HG03280 (cell line): ENCODE results near the gene SERHL2.
A peak's percentile ranks its signal among the peaks of the same experiment; 100 is the strongest.
"Not testable (repeated sequence)": the region's sequence is repeated elsewhere in the genome, so short reads cannot be mapped to it uniquely, and the experiment has no call there.

ENCODE experiments used
- ATAC-seq: cut with Tn5 transposase; IDR thresholded peaks from one replicate; pipeline ENCODE4 v1.9.1; 2021; ENCODE audit warnings: mild to moderate bottlenecking, moderate library complexity; ENCODE audit not compliant: unreplicated experiment

SERHL2 gene

DNA sequence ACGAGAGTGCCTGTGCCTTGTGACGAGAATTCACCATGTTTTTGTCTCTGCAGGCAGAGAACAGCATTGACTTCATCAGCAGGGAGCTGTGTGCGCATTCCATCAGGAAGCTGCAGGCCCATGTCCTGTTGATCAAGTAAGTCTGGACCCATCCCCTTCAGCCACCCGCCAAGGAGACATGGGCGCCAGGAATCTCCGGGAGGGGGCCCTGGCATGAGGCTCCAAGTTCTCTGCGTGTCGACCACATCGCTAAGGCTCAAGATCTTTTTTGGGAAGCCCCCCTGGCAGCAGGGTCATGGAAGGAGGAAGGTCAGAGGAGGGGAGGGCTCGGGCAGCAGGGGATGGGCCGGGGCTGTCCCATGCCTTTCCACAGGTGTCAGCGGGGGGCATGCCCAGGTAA is 17.3 kb downstream of the SERHL2 start:
- not testable (repeated sequence) for ATAC-seq

DNA sequence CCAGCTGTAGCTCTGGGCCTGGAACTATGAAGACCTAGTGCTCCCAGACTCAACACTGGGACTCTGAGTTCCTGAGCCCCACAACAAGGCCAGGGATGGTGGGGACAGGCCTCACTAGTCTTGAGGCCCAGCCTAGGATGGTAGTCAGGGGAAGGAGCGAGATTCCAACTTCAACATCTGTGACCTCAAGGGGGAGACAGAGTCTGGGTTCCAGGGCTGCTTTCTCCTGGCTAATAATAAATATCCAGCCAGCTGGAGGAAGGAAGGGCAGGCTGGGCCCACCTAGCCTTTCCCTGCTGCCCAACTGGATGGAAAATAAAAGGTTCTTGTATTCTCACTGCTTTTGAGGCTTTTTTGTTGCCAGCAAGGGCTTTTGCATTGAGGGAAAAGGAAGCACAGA is 20.3 kb downstream of the SERHL2 start:
- ATAC-seq, result not testable (repeated sequence)

DNA sequence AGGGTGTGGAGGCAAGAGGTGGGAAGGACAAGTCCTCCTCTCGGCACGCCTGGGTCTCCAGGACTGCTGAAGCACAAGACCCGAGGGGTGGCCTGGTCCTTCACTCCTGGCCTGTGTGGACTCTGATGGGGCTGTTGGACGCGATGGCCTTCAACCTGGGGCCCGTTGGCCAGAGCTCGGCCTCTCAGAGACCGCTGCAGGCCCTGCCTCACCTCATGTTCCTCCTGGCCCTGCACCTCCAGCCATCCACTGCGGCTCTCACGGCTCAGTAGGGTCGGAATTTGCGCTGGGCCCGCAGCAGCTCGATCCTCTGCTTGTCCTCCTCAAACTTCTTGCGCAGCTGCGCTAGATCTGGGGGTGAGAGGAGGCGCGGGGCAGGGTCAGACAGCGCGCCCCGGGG is 20.7 kb downstream of the SERHL2 start:
- not testable (repeated sequence) for ATAC-seq

DNA sequence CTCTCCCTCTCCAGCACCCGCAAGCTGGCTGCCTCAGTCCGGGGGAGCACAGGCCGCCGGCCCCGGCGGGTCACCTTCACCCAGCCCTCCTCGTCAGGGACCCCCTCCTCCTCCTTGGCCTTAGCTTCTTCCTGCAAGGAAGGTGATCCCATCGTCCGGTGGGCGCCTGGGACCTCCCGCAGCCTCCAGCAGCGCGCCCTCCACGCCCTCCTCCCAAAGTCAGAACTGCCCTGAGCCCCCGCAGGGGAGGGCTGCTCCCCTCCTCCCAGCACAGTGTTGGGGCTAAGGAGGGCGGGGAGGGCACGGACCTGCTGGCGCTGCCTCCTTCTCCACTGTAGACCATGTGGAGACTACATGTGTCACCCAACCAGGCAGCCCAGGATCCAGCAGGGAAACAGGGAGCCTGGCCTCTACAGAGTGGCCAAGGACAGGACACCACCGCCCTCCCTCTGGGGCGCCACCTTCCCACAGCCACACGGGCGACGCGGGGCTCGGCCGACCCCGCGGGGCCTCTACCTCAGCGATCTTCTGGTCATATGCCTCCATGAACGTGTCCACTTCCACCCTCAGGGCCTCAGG is 22.3 kb downstream of the SERHL2 start:
- not testable (repeated sequence) for ATAC-seq

DNA sequence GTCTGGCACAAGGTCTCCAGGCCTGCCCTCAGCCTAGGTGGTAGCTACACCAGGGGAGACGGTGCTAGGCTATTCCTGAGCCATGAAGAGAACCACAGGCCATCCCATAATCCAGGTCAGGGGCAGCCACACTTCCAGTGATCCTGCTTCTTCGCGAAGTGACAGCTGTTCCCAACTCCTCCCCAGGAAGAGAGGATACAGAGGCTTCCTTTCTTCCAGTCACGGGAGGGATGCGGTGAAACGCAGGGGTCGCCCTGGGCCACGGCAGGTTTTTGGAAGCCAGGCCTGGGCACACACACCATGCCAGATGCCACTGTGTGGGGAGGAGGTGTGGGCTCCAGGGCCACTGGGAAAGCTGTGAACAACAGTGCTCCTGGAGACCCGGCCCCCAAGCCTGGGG is 23.4 kb downstream of the SERHL2 start:
- not testable (repeated sequence) for ATAC-seq

DNA sequence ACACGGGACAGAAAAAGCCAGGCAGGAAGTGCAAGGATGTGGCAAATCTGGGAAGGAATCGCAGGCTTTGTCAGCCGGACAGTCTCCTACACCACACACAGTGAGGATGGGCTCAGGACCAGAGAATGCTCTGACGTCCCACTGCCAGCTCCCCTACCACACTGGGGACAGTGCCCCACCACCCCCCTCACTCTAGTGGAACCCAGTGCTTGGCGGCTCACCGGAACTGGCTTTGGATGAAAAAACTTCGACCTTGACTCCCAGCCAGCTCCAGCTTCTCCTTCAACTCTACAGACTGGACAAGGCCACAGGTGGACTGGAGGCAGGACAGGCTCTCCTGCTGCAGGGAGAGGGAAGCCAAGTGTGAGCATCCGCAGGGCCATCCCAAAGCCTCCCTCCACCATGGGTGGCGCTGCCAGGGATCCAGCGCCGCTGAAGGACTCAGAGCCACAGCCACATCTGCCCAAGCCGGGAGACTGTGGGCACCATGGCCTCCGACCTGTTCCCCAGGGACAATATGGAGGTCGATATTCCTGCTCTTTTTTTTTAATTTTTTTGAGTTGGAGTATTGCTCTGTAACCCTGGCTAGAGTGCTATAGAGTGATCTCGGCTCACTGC is 24.0 kb downstream of the SERHL2 start:
- ATAC-seq, result no peak

DNA sequence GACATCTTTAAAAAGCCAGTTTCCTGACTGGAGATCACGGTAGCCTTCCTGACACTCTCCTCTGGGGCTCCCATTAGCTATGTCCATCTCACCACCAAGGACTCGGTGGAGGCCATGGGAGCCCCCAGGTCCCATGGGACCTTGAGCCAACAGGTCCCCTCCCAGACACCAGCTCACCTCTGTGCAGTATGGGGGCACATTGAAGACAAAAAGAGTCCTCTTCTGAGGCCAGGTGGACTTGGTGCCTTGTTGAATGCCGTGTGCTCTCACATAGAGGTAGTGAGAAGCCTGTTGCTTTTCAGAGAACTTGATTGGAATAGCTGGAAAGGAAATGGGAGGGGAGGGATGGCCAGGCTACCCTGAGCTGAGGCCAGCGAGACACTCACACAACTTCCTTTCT is 26.3 kb downstream of the SERHL2 start:
- ATAC-seq, result not testable (repeated sequence)

DNA sequence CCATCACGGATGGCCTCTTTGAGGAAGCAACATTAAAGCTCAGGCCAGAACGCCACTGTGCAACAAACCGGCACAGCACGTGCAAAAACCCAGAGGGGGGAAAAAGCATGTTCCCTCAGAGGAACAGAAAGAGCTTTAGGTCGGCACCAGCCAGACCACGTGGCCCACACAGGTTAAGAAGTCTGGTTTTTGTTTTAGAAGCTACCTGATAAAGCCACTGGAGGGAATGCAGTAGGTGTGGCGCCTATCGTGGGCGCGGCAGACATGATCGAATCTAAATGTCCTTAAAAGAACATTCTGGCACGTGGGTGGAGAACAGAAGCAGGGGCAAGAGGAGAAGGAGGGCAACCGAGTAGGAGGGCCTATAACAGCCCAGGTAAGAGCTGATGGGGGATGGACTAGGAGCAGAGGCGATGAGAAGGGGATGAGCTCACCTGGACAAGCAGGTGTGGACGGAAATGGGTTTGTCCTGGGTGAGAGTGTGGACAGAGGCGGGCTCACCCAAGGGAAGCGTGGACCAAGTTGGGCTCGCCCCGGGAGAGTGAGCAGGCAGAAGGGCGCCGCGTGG is 27.5 kb downstream of the SERHL2 start:
- not testable (repeated sequence) for ATAC-seq

DNA sequence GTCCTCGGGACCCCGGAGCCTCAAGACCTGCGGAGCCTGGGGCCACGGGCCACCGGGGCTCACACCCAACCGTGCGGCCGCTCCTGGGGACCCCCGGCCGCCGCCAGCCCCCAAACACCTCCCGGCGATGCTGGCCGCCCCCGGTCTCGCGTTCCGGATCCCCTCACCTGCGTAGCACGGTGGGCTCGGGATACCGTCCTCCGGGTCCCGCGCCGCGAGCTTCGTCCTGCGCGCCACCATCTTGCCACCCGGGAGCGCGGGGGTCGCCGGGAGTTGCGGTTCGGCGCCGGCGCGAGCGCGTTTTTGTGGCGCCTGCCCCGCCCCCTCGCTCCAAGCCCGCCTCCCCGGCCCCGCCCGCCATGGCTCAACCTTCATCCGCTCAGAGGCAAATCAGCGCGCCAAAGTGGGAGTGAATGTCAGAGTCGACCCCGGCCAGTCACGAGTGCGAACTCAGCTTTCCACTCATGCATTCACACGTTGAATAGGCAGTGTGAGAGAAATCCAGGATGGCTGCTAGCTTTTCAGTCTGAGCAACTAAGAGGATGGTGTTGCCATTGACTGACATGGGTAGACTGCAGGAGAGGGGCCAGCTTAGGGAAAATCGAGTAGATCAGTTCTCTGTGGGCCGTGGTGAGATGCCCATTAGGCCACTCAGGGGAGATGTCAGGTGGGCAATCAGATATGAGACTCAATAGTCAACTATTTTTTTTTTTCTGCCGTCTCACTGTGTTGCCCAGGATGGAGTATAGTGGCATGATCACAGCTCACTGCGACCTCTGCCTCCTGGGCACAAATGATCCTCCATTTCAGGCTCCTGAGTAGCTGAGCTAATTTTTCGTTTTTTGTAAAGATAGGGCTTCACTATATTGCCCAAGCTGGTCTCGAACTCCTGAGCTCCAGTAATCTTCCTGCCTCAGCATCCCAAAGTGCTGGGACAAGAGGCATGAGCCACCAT is 28.3 kb downstream of the SERHL2 start:
- ATAC-seq, result peak; percentile 68

DNA sequence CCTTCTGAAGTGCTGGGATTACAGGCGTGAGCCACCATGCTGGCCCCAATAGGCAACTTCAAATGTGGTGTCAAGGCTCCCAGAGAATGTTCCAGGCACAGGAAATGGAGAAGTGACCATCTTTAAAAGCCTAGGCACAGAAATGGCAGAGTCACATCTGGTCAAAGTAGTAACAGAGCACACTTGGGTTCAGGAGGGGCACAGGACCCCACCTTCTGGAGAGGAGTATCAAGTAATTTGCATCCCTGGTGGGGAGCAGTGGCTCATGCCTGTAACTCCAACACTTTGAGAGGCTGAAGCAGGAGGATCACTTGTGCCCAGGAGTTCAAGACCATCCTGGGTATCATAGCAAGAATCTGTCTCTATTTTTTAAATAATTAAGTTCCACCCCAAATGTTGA is 29.2 kb downstream of the SERHL2 start:
- ATAC-seq, result no peak

DNA sequence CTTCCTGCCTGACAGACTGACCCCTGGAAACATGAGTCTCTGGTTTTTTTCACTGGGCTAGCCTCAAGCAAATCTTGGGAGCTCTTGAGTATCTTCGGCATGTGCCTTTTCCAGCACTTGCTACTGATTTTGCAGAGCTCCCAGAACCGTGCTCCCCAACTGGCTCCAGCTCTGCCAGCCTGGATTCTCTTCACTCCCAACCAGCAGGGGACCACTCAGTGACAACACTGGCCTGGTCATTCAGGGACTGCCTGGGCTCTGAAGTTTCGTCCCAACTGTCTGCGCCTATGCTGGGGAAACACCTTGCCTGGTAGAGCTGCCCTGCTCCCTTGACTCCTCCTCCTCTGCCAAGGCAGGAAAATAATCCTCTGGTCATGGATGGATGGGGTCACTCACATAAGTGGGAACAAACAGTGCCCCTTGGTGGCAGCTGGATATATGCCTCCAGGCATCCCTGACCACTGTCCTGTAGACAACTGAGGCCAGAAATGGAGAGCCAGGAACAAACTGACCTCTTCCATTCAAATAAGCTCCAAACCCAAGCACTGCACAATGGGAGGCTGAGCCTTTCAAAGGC is 30.7 kb downstream of the SERHL2 start:
- ATAC-seq, result no peak

DNA sequence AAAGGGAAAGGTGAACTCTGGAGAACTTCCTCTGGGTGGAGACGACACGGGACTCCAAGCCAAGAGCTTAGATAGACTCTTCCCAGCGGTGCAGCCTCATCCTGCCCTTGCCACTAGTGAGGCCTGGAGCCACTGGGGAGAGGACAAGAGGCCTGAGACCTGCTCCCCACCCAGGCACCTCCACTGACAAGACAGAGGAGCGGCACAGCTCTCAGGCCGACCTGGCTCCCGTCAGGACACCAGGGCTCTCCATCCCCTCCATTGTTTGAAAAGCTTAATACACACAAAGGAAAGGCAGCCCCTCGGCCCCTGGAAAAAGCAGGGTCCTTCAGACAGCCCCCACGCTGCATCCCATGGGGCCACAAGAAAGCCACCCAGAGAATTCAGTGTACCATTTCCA is 31.3 kb downstream of the SERHL2 start:
- ATAC-seq, result no peak

DNA sequence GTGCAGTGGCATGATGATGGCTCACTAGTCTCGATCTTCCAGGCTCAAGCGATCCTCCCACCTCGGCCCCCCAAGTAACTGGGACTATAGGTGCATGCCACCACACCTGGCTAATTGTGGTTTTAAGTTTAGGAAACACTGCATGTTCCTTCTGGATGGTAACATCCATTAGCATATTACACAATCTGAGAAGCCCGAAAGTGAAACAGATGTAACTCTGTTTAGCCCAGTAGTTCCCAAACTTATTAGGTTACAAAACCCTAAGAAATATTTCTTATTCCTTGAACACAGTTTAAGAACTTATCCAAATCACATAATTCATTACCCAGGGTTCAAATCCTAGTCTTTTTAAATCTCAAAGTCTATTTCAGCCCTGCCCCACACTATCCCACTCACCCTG is 32.6 kb downstream of the SERHL2 start:
- no peak for ATAC-seq

DNA sequence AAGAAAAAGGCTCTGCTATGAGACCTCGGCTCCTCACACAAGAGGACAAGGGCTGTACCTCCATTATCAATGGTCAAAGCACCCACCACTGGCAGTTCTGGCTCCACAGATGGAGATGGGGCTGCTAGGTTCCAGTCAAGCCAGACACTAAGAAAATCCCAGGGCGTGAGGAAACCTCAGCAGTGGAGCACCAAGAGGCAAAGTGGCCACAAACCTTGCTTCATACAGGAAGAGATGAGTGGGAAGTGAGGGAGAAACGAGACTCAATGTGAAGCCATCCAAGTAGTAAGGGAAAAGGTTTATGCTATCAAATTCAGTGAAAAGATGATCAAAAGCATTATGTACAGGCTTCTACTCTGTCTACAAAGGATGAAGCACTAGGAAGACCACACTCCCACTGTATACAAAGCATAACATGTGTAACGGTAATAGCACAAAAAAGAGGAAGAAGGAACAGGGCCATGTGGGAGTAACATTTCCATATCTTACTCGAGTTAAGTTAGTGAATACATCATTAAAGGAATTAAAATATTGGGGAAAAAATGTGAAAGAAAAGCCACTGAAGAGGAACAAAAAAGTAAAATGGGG is 33.9 kb downstream of the SERHL2 start:
- ATAC-seq, result no peak

DNA sequence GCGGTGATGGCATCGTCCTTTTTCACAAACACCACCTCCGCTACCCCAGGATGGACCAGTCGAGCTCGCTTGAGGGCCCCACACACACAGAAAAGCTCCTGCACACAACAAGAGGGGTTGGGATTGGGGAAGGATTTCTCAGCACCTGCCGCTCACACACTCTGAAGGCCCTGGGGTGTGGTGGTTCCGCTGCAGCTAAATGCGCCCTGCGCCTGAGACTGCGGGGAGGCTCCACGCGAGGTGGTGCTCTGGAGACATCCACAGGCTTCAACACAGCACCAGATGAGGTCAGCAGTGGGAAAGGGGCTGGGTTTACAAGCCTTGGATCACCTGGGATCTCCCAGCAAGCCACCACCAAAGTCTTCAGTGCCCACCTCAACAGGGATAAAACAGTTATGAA is 38.2 kb downstream of the SERHL2 start:
- no peak for ATAC-seq

DNA sequence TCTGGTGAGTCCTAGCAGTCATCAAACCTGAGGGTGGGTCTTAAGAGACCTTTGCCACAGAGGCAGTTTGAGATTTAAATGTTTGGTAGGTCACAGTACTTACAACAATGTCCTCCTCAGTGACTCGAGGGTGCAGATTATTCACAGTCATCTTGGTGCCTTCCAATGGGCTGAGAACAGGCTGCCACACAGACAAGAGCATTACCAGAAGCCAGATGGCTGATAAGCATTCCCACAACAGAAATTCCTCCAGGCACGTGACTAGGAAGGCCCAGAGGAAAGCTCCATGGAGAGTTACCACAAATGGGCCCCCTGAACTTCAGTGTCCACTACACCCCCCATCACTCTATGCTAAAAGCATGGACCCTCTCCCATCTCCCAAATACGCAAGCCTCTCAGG is 41.7 kb downstream of the SERHL2 start:
- no peak for ATAC-seq

DNA sequence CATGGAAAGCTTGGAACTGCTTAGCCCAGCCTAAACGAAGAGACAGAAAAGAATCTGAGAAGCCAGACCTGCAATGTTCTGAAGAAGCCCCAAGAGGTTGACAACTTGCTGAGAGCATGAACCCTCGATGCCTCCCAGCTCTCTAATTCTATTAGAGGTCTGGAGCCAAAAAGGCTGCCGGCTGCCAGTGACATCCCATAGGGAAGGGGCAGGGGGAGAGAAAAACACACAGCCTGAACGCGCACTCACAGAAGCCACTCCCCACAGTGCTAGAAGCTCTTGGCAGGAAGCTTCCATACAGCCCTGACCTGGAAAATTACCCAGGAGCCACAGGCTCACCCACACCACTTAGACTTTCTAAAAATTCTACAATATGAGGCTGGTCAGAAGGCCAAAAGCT is 42.6 kb downstream of the SERHL2 start:
- no peak for ATAC-seq

DNA sequence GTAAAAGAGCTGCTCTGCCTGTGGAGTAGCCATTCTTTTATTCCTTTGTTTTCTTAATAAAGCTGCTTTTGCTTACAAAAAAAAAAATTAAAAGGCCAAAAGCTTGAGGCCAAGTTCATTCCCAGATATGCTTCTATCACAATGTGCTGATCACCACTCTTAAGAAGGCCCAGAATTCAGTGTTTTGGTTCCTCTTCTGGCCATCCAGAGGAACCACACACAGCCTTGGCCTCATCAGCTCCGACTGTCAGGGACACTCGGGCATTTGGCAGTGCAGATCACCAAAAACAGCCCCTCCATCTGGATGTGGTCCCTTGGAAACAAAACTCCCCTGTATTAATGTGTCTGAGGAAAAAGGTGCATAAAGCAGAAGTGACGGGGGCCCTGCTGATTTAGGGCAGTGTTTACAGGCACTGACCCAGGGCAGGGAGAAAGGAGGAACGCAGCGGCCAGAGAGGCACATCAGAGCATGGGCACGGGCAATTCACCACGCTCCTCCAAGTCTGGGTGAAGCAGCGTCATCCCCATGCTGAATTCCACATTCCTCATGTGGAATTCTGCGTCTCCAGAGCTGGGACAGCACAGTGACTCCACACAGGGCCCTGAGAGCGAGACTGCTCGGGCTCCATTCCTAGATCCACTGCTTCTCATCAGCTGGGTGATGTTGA is 43.2 kb downstream of the SERHL2 start:
- ATAC-seq, result no peak

DNA sequence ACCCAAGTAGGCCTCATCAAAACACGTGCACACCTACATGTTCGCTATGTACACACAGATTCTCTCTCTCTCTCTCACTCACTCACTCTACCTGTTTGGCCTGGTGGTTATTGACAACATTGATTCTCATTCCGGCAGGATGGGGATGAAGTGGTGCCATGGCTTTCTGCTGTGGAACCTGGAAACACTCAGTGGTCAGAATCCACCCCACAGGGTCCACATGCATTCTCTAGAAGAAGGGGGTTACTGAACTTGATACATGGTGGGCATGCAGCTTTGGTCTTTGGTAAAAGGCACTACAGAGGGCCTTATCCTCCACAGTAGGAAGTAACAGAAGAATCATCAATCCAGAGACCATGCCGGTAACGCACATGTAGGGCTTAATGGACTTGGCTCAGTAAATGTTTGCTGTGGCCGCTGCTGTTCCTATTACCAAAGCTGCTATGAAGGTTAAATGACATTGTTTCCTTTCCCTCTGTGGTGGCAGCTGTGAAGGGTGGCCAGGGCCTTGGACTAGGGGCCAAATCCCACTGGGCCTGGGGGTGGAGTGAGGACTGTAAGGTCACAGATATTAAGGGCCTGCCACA is 48.2 kb downstream of the SERHL2 start:
- ATAC-seq, result no peak

DNA sequence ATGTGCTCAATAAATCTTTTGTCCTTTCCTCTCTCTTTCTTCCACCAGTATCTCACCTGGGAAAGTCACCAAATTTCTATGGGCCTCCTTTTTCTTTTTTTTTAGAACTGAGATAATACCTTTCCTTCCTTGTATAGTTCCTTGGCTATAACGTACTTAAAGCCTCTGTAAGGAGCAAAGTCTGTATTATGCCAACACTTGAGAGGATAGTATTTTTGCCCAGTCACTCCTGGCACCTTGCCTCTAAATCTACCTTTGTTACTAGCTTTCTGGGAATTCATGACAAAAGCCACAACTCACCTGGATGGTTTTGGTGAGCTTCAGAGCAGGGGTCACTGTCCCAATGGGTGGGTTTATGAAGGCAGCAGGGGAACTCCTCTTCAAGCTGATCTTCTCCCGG is 48.7 kb downstream of the SERHL2 start:
- no peak for ATAC-seq
